SK-N-SH treated with all-trans-retinoic acid at 6 μM for 48 hours (cell line): ENCODE measurements around the gene GLIS1.

Source experiments
- ATAC-seq: fragments of 200-7000 bp; cut with Tn5 transposase; 3 replicates; pipeline ENCODE4 v1.9.1; 2020; ENCODE audit warnings: mild to moderate bottlenecking, moderate library complexity
- BACH2 ChIP-seq: fragments of 250-450 bp; sonication (Bioruptor Pico); IDR thresholded peaks from 2 replicates; pipeline ENCODE4 v1.9.0; 2021; ENCODE audit warnings: mild to moderate bottlenecking, borderline replicate concordance
- CREB5 ChIP-seq: fragments of 250-450 bp; sonication (Bioruptor Pico); IDR thresholded peaks from 2 replicates; pipeline ENCODE4 v1.5.1; 2020; ENCODE audit warnings: low read depth, mild to moderate bottlenecking, moderate library complexity
- ESRRG ChIP-seq: fragments of 250-450 bp; sonication (Bioruptor Pico); IDR thresholded peaks from 2 replicates; pipeline ENCODE4 v1.6.1; 2021; ENCODE audit warnings: mild to moderate bottlenecking
- GLIS3 ChIP-seq: fragments of 250-450 bp; sonication (Bioruptor Pico); IDR thresholded peaks from 2 replicates; pipeline ENCODE4 v1.5.0; 2020; ENCODE audit warnings: mild to moderate bottlenecking, moderate library complexity
- ISL1 ChIP-seq: fragments of 250-450 bp; sonication (Bioruptor Pico); IDR thresholded peaks from 2 replicates; pipeline ENCODE4 v2.1.2; 2022; ENCODE audit warnings: mild to moderate bottlenecking, moderate library complexity
- PATZ1 ChIP-seq: fragments of 250-450 bp; sonication (Bioruptor Pico); IDR thresholded peaks from 2 replicates; pipeline ENCODE4 v1.8.0; 2020; ENCODE audit warnings: mild to moderate bottlenecking, moderate library complexity, borderline replicate concordance
- POU6F1 ChIP-seq: fragments of 250-450 bp; sonication (Bioruptor Pico); IDR thresholded peaks from 2 replicates; pipeline ENCODE4 v1.8.0; 2021; ENCODE audit warnings: low read depth, mild to moderate bottlenecking, moderate library complexity, borderline replicate concordance
- PPARA ChIP-seq: fragments of 250-450 bp; sonication (Bioruptor Pico); IDR thresholded peaks from 2 replicates; pipeline ENCODE4 v1.5.0; 2020; ENCODE audit warnings: mild to moderate bottlenecking, borderline replicate concordance
- RARB ChIP-seq: fragments of 250-450 bp; sonication (Bioruptor Pico); IDR thresholded peaks from 2 replicates; pipeline ENCODE4 v1.8.0; 2021; ENCODE audit warnings: mild to moderate bottlenecking, moderate library complexity
- SNAI2 ChIP-seq: fragments of 250-450 bp; sonication (Bioruptor Pico); IDR thresholded peaks from 2 replicates; pipeline ENCODE4 v1.5.0; 2020; ENCODE audit warnings: mild to moderate bottlenecking, moderate library complexity
- TCF4 ChIP-seq: fragments of 250-450 bp; sonication (Bioruptor Pico); IDR thresholded peaks from 2 replicates; pipeline ENCODE4 v1.8.0; 2021; ENCODE audit warnings: mild to moderate bottlenecking, moderate library complexity, borderline replicate concordance
- TOX ChIP-seq: fragments of 250-450 bp; sonication (Bioruptor Pico); IDR thresholded peaks from 2 replicates; pipeline ENCODE4 v1.8.0; 2021; ENCODE audit warnings: mild to moderate bottlenecking, moderate library complexity, borderline replicate concordance
- TSHZ2 ChIP-seq: fragments of 250-450 bp; sonication (Bioruptor Pico); IDR thresholded peaks from 2 replicates; pipeline ENCODE4 v1.5.0; 2020; ENCODE audit warnings: mild to moderate bottlenecking, moderate library complexity
- ZC3H10 ChIP-seq: fragments of 250-450 bp; sonication (Bioruptor Pico); IDR thresholded peaks from 2 replicates; pipeline ENCODE4 v1.5.1; 2021; ENCODE audit warnings: mild to moderate bottlenecking, moderate library complexity
- ZFP3 ChIP-seq: fragments of 250-450 bp; sonication (Bioruptor Pico); IDR thresholded peaks from 2 replicates; pipeline ENCODE4 v1.5.0; 2020; ENCODE audit warnings: mild to moderate bottlenecking, moderate library complexity
- ZFP30 ChIP-seq: fragments of 450-650 bp; formaldehyde crosslinking; IDR thresholded peaks from 2 replicates; pipeline ENCODE4 v1.5.0; 2022; ENCODE audit warnings: mild to moderate bottlenecking, moderate library complexity
- ZNF565 ChIP-seq: fragments of 450-650 bp; formaldehyde crosslinking; conservative IDR thresholded peaks from 2 replicates; pipeline ENCODE4 v1.5.0; 2020; ENCODE audit warnings: low read depth, mild to moderate bottlenecking, moderate library complexity
- ZNF70 ChIP-seq: fragments of 450-650 bp; formaldehyde crosslinking; IDR thresholded peaks from 2 replicates; pipeline ENCODE4 v1.5.0; 2020; ENCODE audit warnings: mild to moderate bottlenecking, moderate library complexity
- TF ChIP-seq, protein P1 (sequence below): fragments of 250-450 bp; sonication (Bioruptor Pico); IDR thresholded peaks from 2 replicates; pipeline ENCODE4 v1.5.1; 2021; ENCODE audit warnings: mild to moderate bottlenecking, moderate library complexity

Gene GLIS1

GRCh38 chr1:53721088-53721487, 17.9 kb downstream of the GLIS1 start:
- ATAC-seq = no peak

DNA sequence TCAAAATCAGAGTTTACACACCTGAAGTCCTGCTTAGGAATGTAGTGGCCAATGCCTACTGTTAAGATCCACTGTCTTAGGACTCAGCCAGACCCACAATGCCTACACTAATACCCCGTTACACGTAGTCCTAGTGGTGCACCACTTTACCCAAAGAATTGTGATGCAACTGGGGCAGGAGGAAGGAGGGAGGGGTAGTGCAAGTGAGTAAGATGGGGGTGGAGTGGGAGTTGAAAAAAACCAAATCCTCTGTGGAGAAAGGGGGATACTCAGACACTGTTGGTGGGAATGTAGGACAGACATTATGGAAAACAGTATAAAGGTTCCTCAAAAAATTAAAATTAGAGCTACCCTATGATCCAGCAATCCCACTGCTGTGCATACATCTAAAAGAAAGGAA, 19.5 kb downstream of the GLIS1 start:
- TF ChIP-seq ZFP30 (CRISPR knock-in tag) (no peak), ESRRG (CRISPR knock-in tag) (no peak), ZNF565 (CRISPR knock-in tag) (no peak), ZFP3 (no peak), SNAI2 (CRISPR knock-in tag) (no peak), TOX (CRISPR knock-in tag) (no peak), ISL1 (CRISPR knock-in tag) (no peak), CREB5 (no peak), PPARA (no peak), TSHZ2 (no peak), ZNF70 (CRISPR knock-in tag) (no peak)
- ATAC-seq = no peak

More at GRCh38 chr1:53721088-53721487, 17.9 kb downstream of the GLIS1 start:
- TF ChIP-seq POU6F1 (CRISPR knock-in tag) (no peak), GLIS3 (CRISPR knock-in tag) (no peak), CREB5 (no peak), ISL1 (CRISPR knock-in tag) (no peak), PPARA (no peak)
- TF ChIP-seq, protein P1, sequence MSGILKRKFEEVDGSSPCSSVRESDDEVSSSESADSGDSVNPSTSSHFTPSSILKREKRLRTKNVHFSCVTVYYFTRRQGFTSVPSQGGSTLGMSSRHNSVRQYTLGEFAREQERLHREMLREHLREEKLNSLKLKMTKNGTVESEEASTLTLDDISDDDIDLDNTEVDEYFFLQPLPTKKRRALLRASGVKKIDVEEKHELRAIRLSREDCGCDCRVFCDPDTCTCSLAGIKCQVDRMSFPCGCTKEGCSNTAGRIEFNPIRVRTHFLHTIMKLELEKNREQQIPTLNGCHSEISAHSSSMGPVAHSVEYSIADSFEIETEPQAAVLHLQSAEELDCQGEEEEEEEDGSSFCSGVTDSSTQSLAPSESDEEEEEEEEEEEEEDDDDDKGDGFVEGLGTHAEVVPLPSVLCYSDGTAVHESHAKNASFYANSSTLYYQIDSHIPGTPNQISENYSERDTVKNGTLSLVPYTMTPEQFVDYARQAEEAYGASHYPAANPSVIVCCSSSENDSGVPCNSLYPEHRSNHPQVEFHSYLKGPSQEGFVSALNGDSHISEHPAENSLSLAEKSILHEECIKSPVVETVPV (CRISPR knock-in tag) = no peak

DNA sequence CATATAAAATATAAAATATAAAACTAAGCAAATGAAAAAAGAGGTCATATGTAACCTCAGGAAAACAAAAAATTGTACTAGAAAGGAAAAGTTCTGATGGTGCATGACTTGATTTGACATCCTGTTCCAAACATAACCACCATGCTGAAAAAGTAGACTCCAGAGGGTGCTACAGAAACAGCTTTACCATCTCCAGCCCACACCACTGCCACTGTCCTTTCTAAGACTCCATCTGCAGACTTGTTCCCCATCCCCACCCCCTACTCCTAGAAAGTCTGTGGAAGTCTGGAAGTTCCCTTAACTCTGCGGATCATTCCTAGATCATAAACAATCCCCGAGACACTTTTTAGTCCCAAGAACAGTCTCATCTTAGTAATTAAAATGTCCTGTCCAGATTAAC, 20.5 kb downstream of the GLIS1 start:
- TF ChIP-seq ZNF70 (CRISPR knock-in tag) (no peak), BACH2 (CRISPR knock-in tag) (no peak), ZC3H10 (CRISPR knock-in tag) (no peak), RARB (no peak), TSHZ2 (no peak), TCF4 (CRISPR knock-in tag) (no peak), ZFP3 (no peak), PPARA (no peak), TOX (CRISPR knock-in tag) (no peak), ZNF565 (CRISPR knock-in tag) (no peak), CREB5 (no peak), POU6F1 (CRISPR knock-in tag) (no peak), PATZ1 (CRISPR knock-in tag) (no peak), GLIS3 (CRISPR knock-in tag) (no peak)
- ATAC-seq = no peak
